ENCODE data around the gene SRSF2. TPM values are rescaled to one million over a fixed set of nuclear protein-coding genes. Genes with fewer than 3 reads are reported as not detected.
A peak's percentile ranks its signal among the peaks of the same experiment; 100 is the strongest.
"Not testable (repeated sequence)": the region's sequence is repeated elsewhere in the genome, so short reads cannot be mapped to it uniquely, and the experiment has no call there.

Gene SRSF2
- total and polyA plus RNA-seq, 3 donors from 2014 or later, result 196 to 461 (median 365) TPM

DNA sequence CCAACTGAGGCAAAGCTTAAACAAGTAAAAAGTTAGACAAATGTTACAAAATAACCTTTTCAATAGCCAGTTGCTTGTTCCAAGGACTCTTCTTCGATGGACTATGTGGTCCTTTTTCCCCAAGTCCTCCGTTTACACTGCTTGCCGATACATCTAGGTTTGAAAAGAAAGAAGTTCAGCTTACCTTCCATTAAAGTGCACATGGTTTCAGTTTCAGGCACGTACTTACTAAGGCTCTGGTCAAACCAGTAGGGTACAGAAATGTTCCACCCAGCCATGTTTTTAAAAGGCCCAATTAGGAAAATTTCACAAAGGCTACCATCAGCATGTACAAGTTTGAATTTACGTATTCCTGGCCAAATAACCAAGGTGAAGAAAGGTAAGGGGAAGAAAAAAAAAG, 2.1 kb downstream of the SRSF2 start:
- Histone ChIP-seq H3K9me3 (no peaks in the 10 kb centered on the region), H3K27ac (peak overlapping the region in 1 of 2 donors; percentile 97), H3K36me3 (ENCODE audit: low read depth, missing control alignments) (no peaks in the 10 kb centered on the region), H3K4me3 (peak overlapping the region in 1 of 2 donors; percentile 99), H3K27me3 (no peaks in the 10 kb centered on the region), H3K4me1 (peaks cover 32% of the 10 kb centered on the region)
- intact Hi-C loops (cut with DNase I; ENCODE audit: low total_unique reads), result no loop called here
- 9 to 11% methylated on average over 5 of the region's 5 CpGs for WGBS, 2 donors
- DNase-seq, result no peak
- no peak for TF ChIP-seq POLR2A (IDR thresholded peaks at IDR 0.05)
- TF ChIP-seq, protein P1, sequence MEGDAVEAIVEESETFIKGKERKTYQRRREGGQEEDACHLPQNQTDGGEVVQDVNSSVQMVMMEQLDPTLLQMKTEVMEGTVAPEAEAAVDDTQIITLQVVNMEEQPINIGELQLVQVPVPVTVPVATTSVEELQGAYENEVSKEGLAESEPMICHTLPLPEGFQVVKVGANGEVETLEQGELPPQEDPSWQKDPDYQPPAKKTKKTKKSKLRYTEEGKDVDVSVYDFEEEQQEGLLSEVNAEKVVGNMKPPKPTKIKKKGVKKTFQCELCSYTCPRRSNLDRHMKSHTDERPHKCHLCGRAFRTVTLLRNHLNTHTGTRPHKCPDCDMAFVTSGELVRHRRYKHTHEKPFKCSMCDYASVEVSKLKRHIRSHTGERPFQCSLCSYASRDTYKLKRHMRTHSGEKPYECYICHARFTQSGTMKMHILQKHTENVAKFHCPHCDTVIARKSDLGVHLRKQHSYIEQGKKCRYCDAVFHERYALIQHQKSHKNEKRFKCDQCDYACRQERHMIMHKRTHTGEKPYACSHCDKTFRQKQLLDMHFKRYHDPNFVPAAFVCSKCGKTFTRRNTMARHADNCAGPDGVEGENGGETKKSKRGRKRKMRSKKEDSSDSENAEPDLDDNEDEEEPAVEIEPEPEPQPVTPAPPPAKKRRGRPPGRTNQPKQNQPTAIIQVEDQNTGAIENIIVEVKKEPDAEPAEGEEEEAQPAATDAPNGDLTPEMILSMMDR (IDR thresholded peaks at IDR 0.05), result no peak

DNA sequence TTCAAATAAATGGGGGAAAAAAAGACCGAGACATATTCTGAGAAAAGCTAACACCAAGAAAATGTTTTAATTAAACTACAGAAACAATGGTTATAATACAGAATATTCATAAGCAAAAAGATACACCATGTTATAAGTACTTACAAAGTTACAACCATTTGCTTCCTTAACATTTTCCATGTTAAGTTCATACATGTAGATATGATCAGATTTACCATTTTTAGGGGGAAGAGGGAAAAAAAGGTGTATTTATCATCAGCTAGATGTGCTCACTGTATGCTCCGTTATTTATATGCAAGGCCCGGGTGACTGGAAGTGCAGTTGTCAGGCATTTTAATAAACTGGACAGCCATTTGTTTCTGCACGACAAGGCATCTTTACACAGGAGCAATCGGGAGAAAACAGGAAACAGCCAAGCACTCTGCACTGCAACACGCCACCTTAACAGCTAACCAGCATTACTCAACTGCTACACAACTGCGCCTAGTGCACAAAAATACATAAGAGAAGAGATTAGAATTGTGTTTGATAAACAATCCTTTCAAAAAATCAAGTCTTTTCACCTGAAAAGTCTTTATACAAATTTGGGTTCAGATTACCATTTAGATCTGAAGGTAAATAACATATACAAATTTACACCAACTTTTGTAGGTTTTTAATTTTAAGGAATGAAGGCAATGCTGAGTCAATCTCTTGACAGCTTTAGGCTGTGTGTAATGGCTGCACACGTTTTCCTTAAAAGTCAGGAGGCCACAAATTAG, 2.9 kb downstream of the SRSF2 start:
- intact Hi-C loops (cut with DNase I; ENCODE audit: low total_unique reads), result no loop called here
- no peak for DNase-seq
- Histone ChIP-seq H3K27ac (peak overlapping the region in 1 of 2 donors; percentile 97), H3K36me3 (ENCODE audit: low read depth, missing control alignments) (no peaks in the 10 kb centered on the region), H3K27me3 (no peaks in the 10 kb centered on the region), H3K4me1 (peaks cover 32% of the 10 kb centered on the region), H3K4me3 (no peak overlapping the region), H3K9me3 (no peaks in the 10 kb centered on the region)
- TF ChIP-seq, protein P1 (IDR thresholded peaks at IDR 0.05), result no peak
- TF ChIP-seq POLR2A (IDR thresholded peaks at IDR 0.05), result no peak
- WGBS, 2 donors, result 40 to 42% methylated on average over 8 of the region's 8 CpGs

DNA sequence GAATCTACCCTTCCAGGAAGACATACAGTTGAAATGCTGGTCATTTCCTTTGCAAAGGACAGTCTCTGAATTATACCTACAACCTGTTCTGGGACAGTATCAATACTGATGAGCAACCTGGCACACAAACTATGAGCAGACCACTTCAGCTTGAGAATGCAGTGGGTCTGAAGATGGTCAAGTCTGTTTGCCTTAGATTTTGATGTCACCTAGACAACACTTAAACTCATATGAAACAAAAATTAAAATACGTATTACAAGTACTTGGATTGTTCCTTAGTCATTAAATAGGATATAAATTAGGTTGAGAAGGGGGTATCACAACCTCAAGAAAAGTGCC, 3.5 kb downstream of the SRSF2 start:
- H3K27ac ChIP-seq, result no peak overlapping the region
- TF ChIP-seq, protein P1 (IDR thresholded peaks at IDR 0.05), result no peak
- TF ChIP-seq POLR2A (IDR thresholded peaks at IDR 0.05), result no peak
- peaks cover 29% of the 10 kb centered on the region for H3K4me1 ChIP-seq
- H3K4me3 ChIP-seq, result no peak overlapping the region
- DNase-seq, result no peak
- no peaks in the 10 kb centered on the region for H3K27me3 ChIP-seq
- intact Hi-C loops (cut with DNase I; ENCODE audit: low total_unique reads), result no loop called here
- H3K9me3 ChIP-seq, result no peaks in the 10 kb centered on the region
- 83 to 91% methylated on average over 1 of the region's 1 CpG for WGBS, 2 donors
- no peaks in the 10 kb centered on the region for H3K36me3 ChIP-seq (ENCODE audit: low read depth, missing control alignments)

DNA sequence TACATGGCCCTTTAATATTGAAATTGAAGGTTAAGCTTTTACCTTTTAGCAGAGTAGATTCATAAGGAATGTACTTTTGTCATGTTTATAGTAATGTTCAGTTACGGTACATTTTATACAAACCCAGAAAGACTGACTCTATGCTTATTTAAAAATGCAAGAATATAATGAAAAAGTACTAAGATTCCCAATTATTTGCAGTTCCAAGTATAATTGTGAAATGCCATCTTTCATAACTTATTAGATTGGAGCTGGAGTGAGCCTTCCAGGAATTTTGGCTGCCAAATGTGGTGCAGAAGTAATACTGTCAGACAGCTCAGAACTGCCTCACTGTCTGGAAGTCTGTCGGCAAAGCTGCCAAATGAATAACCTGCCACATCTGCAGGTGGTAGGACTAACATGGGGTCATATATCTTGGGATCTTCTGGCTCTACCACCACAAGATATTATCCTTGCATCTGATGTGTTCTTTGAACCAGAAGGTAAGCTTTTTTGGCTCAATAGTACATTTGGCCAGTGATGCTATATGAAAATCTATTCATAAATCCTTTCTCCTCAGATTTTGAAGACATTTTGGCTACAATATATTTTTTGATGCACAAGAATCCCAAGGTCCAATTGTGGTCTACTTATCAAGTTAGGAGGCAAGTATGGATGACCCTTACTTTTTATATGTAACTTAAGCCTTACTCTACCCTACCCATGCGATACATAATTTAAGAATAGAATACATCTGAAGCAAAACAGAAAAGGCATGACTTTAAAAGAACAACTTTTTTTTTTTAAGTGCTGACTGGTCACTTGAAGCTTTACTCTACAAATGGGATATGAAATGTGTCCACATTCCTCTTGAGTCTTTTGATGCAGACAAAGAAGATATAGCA, 4.2 kb downstream of the SRSF2 start:
- H3K9me3 ChIP-seq, result no peaks in the 10 kb centered on the region
- no peak for DNase-seq
- intact Hi-C loops (cut with DNase I; ENCODE audit: low total_unique reads), result no loop called here
- 69 to 76% methylated on average over 3 of the region's 3 CpGs for WGBS, 2 donors
- no peak overlapping the region for H3K27ac ChIP-seq
- no peak overlapping the region for H3K4me3 ChIP-seq
- H3K36me3 ChIP-seq (ENCODE audit: low read depth, missing control alignments), result no peaks in the 10 kb centered on the region
- H3K4me1 ChIP-seq, result peaks cover 27% of the 10 kb centered on the region
- TF ChIP-seq, protein P1 (IDR thresholded peaks at IDR 0.05), result no peak
- TF ChIP-seq POLR2A (IDR thresholded peaks at IDR 0.05), result no peak
- H3K27me3 ChIP-seq, result no peaks in the 10 kb centered on the region

DNA sequence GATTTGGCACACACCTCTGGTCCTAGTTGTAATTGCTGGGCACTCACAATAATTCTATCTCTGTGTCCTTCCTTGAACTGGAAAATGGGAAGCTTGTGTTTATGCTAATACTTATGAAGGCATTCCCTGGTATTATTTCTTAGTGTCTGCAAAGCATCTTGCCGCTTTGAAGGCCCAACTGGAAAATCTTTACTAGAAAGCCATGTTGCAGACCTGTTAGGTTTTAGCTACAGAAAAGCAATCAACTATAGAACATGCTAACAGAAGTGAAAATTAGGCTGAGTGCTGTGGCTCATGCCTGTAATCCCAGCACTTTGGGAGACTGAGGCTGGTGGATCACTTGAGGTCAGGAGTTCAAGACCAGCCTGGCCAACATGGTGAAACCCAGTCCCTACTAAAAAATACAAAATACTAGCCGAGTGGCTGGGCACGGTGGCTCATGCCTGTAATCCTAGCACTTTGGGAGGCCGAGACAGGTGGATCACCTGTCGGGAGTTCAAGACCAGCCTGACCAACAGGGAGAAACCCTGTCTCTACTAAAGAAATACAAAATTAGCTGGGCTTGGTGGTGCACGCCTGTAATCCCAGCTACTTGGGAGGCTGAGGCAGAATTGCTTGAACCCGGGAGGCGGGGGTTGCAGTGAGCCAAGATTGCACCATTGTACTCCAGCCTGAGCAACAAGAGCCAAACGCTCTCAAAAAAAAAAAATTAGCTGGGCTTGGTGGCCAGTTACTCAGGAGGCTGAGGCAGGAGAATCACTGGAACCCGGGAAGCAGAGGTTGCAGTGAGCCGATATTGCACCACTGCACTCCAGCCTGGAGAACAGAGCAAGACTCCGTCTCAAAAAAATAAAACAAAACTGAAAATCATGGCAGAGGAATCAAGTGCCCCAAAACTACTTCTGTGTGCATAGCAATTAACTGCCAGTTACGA, 5.1 kb downstream of the SRSF2 start:
- H3K27ac ChIP-seq; DNase-seq; H3K4me3 ChIP-seq; H3K9me3 ChIP-seq; H3K27me3 ChIP-seq; intact Hi-C loops (cut with DNase I; ENCODE audit: low total_unique reads); H3K36me3 ChIP-seq (ENCODE audit: low read depth, missing control alignments): not testable (repeated sequence)
- 88% methylated on average over 13 of the region's 13 CpGs for WGBS, 2 donors
- H3K4me1 ChIP-seq, result peaks cover 35% of the 10 kb centered on the region

All from testis (tissue), 3 donors.